Gastrocnemius medialis (tissue), 4 donors: ENCODE results near the gene PCDH9. TPM values are rescaled to one million over a fixed set of nuclear protein-coding genes. Genes with fewer than 3 reads are reported as not detected.

ENCODE experiments used
- ATAC-seq, 2 donors: fragments of 150-250 bp; one replicate each; pipeline ENCODE4 v1.9.1; 2016
- DNase-seq, 2 donors: peaks; one replicate each; pipeline ENCODE4 v3.0.0-alpha.2; 2019
- H3K27ac ChIP-seq, 4 donors: fragments of 200-600 bp; sonication (generic); 1 replicate in 1 of 4; 2 replicates in 3 of 4; pipeline ENCODE4 v1.5.1; 2016 to 2018; ENCODE audit warnings: mild to moderate bottlenecking in 2 of 4, moderate library complexity in 1 of 4
- H3K27me3 ChIP-seq, 3 donors: fragments of 200-600 bp; sonication (generic) in 2 of 3; 1 replicate in 1 of 3; 2 replicates in 2 of 3; pipeline versions ENCODE4 v1.5.1 to v1.6.0; 2016 to 2019; ENCODE audit warnings: mild to moderate bottlenecking in 1 of 3, moderate library complexity in 1 of 3
- H3K36me3 ChIP-seq, 2 donors: fragments of 200-600 bp; sonication (generic) in 1 of 2; one replicate each; pipeline ENCODE4 v1.5.1; 2017 to 2018
- H3K4me1 ChIP-seq, 2 donors: fragments of 200-600 bp; sonication (generic) in 1 of 2; one replicate each; pipeline ENCODE4 v1.5.1; 2016 to 2017; ENCODE audit warnings: mild to moderate bottlenecking in 2 of 2
- H3K4me3 ChIP-seq, 4 donors: fragments of 200-600 bp; sonication (generic) in 3 of 4; 1 replicate in 1 of 4; 2 replicates in 3 of 4; pipeline ENCODE4 v1.5.1; 2016 to 2019; ENCODE audit warnings: mild to moderate bottlenecking in 2 of 4
- H3K9me3 ChIP-seq, 3 donors: fragments of 200-600 bp; sonication (generic) in 2 of 3; 1 replicate in 1 of 3; 2 replicates in 2 of 3; pipeline ENCODE4 v1.5.1; 2016 to 2019
- CTCF ChIP-seq, 5 experiments: fragments of 450-650 bp in 3 of 5; fragments of 200-600 bp in 2 of 5; sonication (generic) in 2 of 5; IDR thresholded peaks in 4 of 5; conservative IDR thresholded peaks in 1 of 5; 1 replicate in 4 of 5; 2 replicates in 1 of 5; pipeline ENCODE4 v1.5.1; 2016 to 2019; ENCODE audit warnings: antibody characterized with exemption in 5 of 5, mild to moderate bottlenecking in 3 of 5, moderate library complexity in 3 of 5
- POLR2A ChIP-seq, 2 donors: fragments of 450-650 bp; IDR thresholded peaks; one replicate each; pipeline ENCODE4 v1.6.1; 2017; ENCODE audit warnings: antibody characterized with exemption in 2 of 2, mild to moderate bottlenecking in 2 of 2, moderate library complexity in 2 of 2
- in situ Hi-C, 4 donors: fragments of 200-750 bp; cut with MboI; loops; one replicate each; pipeline versions ENCODE4 v1.15.0 to v1.8.0; 2017; ENCODE audit warnings: low sequenced_read_pairs in 4 of 4
- intact Hi-C: fragments of 100-400 bp; cut with DNase I; formaldehyde crosslinking; loops from one replicate; pipeline ENCODE4 v1.15.1; 2023; ENCODE audit warnings: low total_unique reads
- total RNA-seq, 4 donors: library from RNA; depleted of rRNA; stranded (reverse); fragments of >200 nt; gene quantifications; one replicate each; pipeline versions ENCODE4 v1.1.0 to v1.2.3, GENCODE V29; 2016

PCDH9 gene
- total RNA-seq, 4 donors from 2014 or later, result 1.4 to 2.1 (median 1.9) TPM

DNA sequence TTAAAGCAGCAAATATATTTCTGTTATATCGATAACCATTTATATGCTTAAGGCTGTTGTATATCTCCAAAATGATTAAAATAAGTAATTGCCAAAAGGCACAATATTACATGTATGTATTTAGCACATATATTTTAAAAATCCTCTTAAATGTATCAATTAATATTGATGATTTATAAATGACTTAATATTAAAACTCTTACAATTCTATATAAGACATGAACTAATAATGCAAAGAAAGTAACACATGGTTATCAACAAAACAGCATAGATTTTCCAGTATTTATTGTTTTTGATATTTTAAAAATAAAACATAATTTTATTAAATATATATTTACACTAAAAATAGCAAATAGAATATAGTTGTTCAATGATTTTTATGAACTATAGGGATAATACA is 32.4 kb downstream of the PCDH9 start:
- Histone ChIP-seq H3K4me3 (no peak overlapping the region), H3K36me3 (no peaks in the 10 kb centered on the region), H3K4me1 (no peaks in the 10 kb centered on the region), H3K9me3 (no peaks in the 10 kb centered on the region), H3K27me3 (no peaks in the 10 kb centered on the region), H3K27ac (no peak overlapping the region)
- TF ChIP-seq CTCF (IDR thresholded peaks at IDR 0.05 in 4 of 5, conservative IDR thresholded peaks at IDR 0.05 in 1 of 5) (no peak), POLR2A (IDR thresholded peaks at IDR 0.05) (no peak)
- DNase-seq (no peak), ATAC-seq (no peak)
- intact Hi-C loops, result no loop called here
- in situ Hi-C loops, result no loop called here

DNA sequence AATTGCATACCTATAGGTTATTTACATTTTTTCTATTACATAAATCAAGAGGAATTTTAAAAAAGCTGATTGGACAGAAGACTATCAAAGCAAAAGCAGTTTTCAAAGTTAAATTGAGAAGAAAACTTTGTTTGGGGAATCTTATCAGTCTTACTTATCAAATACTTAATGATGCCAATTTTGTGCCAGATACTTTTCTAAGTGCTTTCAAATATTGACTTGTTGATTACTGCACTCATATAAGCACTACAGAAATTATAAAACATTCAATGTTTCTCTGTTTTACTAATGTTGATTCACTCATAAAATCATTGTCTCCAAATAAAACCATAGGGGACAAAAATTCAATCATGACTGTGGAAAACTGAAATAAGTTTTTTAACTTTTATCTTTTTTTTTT is 36.2 kb downstream of the PCDH9 start:
- Histone ChIP-seq H3K27ac (no peak overlapping the region), H3K4me1 (no peaks in the 10 kb centered on the region), H3K27me3 (no peaks in the 10 kb centered on the region), H3K9me3 (no peaks in the 10 kb centered on the region), H3K4me3 (no peak overlapping the region), H3K36me3 (no peaks in the 10 kb centered on the region)
- TF ChIP-seq CTCF (IDR thresholded peaks at IDR 0.05 in 4 of 5, conservative IDR thresholded peaks at IDR 0.05 in 1 of 5) (no peak), POLR2A (IDR thresholded peaks at IDR 0.05) (no peak)
- ATAC-seq, result no peak
- intact Hi-C loops (no loop called here), in situ Hi-C loops (no loop called here)
- no peak for DNase-seq

DNA sequence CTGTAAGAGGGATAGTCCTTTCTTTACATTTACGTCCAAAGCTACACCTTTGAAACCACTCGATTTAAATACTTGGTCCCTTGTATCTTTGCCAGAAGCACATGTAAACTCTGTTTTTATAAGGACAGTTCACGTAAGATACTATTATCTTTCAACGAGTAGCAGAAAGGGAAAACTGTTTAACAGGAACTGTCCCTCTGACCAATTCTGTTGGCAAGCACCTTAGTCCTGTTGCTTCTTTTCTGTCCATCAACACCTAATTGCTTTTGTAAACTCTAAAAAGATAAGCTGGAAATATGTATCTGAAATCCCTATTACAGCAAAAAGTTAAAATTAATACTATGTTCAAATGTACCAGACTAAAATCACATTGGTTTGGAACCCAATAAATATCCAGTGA is 37.4 kb downstream of the PCDH9 start:
- H3K4me3 ChIP-seq, result no peak overlapping the region
- TF ChIP-seq POLR2A (IDR thresholded peaks at IDR 0.05), result no peak
- no peak for TF ChIP-seq CTCF (IDR thresholded peaks at IDR 0.05 in 4 of 5, conservative IDR thresholded peaks at IDR 0.05 in 1 of 5)
- no peak overlapping the region for H3K27ac ChIP-seq
- no peak for DNase-seq
- intact Hi-C loops (no loop called here), in situ Hi-C loops (no loop called here)
- H3K27me3 ChIP-seq, result no peaks in the 10 kb centered on the region
- ATAC-seq, result no peak
- H3K36me3 ChIP-seq, result no peaks in the 10 kb centered on the region
- no peaks in the 10 kb centered on the region for H3K9me3 ChIP-seq
- no peaks in the 10 kb centered on the region for H3K4me1 ChIP-seq

DNA sequence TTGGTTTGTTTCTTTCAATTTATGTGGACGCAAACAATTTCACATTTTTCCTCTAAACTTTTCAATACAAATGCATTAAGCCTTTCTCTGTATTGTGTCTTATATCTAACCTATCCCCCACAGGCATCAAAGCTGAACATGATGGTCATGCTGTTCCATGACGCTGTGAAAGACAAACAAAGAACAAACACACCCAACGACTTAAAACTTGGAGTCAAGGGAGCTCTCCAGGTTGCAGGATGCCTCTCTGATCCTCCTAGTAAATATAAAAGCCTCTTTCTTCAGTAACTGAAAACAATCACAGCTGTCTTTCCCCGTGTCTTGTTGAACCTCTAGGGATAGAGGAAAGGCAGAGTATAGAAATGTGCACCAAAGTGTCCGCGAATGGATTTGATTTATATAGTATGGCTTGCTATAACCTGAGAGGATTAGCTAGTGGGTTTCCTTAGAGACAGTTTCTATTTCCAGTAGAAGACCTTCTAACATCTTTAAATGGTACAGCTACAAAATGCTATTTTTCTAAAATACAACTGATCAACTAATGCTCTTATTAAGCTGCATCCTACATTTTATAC is 43.1 kb downstream of the PCDH9 start:
- in situ Hi-C loops (no loop called here), intact Hi-C loops (no loop called here)
- ATAC-seq, result no peak
- TF ChIP-seq POLR2A (IDR thresholded peaks at IDR 0.05) (no peak), CTCF (IDR thresholded peaks at IDR 0.05 in 4 of 5, conservative IDR thresholded peaks at IDR 0.05 in 1 of 5) (no peak)
- no peak overlapping the region for H3K27ac ChIP-seq
- no peaks in the 10 kb centered on the region for H3K9me3 ChIP-seq
- DNase-seq, result no peak
- H3K27me3 ChIP-seq, result no peaks in the 10 kb centered on the region
- no peaks in the 10 kb centered on the region for H3K36me3 ChIP-seq
- H3K4me3 ChIP-seq, result no peak overlapping the region
- H3K4me1 ChIP-seq, result no peaks in the 10 kb centered on the region

DNA sequence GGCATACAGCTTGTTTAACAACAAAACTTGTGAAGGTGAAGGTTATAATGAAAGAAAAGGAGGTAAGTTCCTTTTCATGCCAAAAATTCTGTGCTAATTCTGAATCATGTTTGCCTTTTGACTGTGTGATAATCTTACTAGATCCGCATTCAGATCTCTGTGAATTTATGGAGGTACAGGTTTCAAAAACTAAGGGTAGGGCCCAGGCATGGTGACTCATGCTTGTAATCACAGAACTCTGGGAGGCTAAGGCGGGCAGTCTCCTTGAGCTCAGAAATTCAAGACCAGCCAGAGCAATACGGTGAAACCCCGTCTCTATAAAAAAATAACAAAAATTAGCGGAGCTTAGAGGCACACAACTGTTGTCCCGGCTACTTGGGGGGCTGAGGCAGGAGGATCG is 45.9 kb downstream of the PCDH9 start:
- Histone ChIP-seq H3K27me3 (no peaks in the 10 kb centered on the region), H3K4me3 (no peak overlapping the region), H3K36me3 (no peaks in the 10 kb centered on the region), H3K4me1 (no peaks in the 10 kb centered on the region), H3K27ac (no peak overlapping the region), H3K9me3 (no peaks in the 10 kb centered on the region)
- no peak for TF ChIP-seq POLR2A (IDR thresholded peaks at IDR 0.05)
- in situ Hi-C loops, result no loop called here
- ATAC-seq, result no peak
- intact Hi-C loops, result no loop called here
- DNase-seq, result no peak
